NCI-H2171 (cell line): ENCODE data around the gene FRY.
"Not testable (repeated sequence)": the region's sequence is repeated elsewhere in the genome, so short reads cannot be mapped to it uniquely, and the experiment has no call there.

Source experiments
- DNase-seq: peaks from one replicate; lab custom pipeline; 2025; lab: John Stamatoyannopoulos, UW

Gene FRY

GRCh38 chr13:32031025-32031814, at the start of gene FRY:
Gene FRY (plus strand): TSS chr13:32031774. CDS start chr13:32031796, 22 bp downstream.
- DNase-seq = no peak

DNA sequence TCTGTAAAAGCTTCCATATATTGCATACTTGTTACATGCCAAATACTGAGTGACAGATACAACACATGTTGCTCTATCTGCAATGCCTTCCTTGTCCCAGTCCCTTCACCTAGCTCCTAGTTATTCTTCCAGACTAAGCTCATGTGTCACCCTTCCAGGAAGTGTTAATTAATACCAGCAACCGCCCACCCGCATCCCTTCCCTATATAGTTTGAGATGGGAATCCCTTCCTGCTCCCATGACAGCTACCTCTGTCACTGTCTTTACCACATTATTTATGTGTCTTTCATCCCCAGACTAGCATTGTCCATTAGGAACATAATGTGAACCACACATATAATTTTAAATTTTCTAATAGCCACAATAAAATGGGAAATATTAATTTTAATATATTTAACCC, 49.5 kb upstream of the FRY start:
- no peak for DNase-seq

DNA sequence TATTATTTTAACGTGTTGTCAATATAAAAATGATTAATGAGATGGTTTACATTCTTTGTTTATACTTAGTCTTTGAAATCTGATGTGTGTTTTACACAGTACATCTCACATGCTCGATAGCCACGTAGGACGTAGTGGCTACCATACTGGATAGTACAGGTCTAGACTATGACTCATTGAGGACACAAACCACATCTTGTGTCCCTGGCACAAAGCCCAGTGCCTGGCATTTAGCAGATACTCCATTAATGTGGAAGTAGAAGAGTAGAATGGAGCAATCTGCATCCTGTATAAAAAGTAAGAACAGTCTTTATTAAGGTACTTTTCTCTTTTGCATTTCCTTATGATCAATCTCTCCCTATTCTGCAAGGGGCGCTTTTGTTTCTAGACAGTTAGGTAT, 49.0 kb upstream of the FRY start:
- no peak for DNase-seq

DNA sequence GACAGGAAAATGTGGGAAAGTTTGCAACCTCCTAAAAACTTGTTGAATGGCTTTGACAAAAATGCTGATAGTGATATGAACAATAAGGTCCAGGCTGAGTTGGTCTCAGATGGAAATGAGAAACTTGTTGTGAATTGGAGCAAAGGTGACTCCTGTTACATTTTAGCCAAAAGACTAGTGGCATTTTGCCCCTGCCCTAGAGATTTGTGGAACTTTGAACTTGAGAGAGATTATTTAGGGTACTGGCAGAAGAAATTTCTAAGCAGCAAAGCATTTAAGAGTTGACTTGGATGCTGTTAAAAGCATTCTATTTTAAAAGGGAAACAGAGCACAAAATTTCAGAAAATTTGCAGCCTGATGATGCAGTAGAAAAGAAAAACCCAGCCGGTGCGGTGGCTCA, 47.9 kb upstream of the FRY start:
- not testable (repeated sequence) for DNase-seq

GRCh38 chr13:31984388-31984787, 47.2 kb upstream of the FRY start:
- not testable (repeated sequence) for DNase-seq

- no peak for DNase-seq
Observed at GRCh38 chr13:31986676-31987470, 44.7 kb upstream of the FRY start.

GRCh38 chr13:31987535-31988170, 43.9 kb upstream of the FRY start:
- no peak for DNase-seq

DNA sequence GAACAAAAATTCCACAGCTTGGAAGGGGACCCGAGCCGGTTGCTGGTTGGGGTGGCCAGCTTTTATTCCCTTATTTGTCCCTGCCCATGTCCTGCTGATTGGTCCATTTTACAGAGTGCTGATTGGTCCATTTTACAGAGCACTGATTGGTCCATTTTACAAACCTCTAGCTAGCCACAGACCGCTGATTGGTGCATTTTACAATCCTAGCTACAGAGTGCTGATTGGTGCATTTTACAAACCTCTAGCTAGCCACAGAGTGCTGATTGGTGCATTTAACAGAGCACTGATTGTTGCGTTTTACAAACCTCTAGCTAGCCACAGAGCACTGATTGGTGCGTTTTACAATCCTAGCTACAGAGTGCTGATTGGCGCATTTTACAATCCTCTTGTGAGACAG, 37.2 kb upstream of the FRY start:
- DNase-seq = not testable (repeated sequence)

DNA sequence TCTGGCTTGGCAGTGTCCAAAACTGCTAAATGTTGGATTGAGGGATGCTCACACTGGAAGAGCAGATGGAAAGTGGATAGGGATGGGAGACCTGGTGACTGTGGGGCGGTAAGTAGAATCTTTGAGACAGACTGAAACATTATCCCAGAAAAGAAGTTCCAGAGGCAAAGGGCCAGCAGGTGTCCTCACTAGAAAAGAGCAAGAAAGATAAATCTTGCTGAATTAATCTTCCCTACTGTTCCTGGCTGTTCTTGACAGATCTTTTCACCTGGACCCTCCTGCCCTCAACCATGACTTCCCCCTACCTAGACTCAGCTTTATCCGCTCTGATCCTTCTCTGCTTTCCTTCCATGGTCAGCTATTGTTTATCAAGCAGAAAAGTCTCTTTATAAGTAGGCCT, 35.0 kb upstream of the FRY start:
- no peak for DNase-seq

DNA sequence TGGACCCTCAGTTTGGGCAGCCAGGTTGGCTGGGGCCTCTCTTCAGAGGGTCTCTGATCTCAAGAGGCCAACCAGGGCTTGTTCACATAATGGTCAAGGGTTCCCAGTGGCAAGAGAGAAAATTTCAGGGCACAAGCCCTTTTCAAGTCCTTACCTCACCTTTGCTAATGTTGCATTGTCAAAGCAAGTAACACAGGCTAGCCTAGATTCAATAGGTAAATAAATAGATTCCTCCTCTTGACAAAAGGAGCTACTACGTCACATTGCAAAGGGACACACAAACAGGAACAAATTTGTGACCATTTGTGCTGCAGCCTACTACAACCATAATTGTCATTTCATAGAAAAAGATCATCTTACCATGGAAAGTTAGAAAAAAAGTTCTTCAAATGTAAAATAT, 33.9 kb upstream of the FRY start:
- DNase-seq = no peak

- no peak for DNase-seq
Observed at GRCh38 chr13:31998131-31998530, 33.4 kb upstream of the FRY start.

DNA sequence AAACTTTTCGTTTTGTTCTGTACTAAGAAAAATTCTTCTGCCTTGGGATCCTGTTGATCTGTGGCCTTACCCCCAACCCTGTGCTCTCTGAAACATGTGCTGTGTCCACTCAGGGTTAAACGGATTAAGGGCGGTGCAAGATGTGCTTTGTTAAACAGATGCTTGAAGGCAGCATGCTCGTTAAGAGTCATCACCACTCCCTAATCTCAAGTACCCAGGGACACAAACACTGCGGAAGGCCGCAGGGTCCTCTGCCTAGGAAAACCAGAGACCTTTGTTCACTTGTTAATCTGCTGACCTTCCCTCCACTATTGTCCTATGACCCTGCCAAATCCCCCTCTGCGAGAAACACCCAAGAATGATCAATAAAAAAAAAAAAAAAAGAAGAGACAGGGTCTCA, 30.8 kb upstream of the FRY start:
- DNase-seq = not testable (repeated sequence)

GRCh38 chr13:32001154-32001768, 30.3 kb upstream of the FRY start:
- no peak for DNase-seq

- DNase-seq = no peak
Observed at GRCh38 chr13:32001769-32002168, 29.8 kb upstream of the FRY start.

DNA sequence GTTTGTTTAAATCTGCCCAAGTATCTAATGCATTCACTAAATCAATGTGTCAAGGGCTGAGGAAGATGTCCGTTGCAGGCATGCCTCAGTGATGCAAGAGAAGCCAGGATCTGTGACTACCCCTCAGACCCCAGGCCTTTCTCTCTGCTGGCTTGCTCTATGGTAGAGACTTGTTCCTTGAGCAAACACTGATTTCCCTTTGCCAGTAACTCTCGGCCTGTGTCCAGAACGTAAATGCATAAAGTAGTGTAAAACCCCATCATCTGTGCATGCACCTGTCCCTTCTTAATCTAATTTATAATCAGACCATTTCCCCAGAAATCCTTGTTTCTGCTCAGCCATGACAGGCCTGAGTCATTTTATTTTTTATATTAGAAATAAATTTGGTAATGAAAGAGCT, 28.7 kb upstream of the FRY start:
- DNase-seq = no peak

DNA sequence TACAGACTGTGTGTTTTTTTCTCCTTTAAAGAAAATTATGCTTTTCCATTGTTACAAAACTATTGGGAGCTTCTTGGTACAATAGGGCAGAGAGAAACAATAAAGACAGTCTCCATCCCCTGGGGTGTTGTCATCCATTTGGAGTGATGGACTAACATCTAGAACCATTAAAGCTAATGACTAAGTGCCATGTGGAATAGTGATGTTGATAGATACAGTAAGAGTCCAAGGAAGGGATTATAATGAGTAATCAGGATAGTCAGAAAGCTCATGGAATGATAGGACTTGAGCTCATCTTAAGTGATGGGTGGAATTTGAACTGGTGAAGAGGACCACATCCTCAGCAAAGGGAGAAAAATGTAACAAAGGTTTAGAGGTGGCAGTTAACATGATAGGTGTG, 24.1 kb upstream of the FRY start:
- DNase-seq = no peak

DNA sequence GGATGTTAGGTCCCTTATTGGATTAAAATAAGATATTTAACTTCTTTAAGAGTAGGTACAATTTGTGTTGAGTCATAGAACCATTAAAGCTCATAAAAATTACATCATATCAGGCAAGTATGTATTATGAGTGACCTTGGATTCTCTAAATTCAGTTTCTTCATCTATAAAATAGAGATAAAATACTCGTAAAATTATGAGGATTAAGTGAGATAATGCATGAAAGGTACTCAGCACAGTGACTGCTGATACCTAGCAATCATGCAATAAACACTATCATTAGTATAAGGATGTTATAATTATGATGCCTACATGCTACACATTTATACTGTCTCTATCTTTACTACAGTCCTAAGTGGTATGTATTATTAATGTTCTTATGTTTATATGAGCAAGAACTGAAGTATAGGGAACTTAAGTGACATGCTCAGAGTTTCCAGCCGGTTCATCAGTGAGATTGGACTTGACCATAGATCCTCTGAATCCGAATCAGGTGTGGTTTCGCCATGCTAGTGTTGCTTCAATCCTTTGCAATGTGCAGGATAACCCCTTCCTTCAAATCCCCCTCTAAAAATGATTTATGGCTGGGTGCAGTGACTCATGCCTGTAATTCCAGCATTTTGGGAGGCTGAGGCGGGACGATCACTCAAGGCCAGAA, 22.9 kb upstream of the FRY start:
- DNase-seq = no peak

DNA sequence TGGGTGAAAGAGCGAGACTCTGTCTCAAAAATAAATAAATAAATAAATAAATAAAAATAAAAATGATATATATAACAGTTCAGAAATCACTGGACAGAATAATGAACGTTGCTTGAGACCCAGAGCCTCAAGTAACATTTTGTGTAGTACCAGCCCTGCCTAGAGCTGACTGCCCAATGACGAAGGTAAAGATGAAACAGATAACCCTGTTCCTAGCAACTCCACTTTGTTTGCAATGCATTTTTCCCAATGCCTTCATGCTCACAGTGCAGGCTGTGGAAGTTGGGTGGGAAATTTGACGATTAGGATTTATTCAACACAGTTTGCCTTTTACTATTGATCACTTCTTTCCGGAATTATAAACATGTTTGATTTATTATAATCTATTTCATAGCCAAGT, 22.2 kb upstream of the FRY start:
- no peak for DNase-seq

DNA sequence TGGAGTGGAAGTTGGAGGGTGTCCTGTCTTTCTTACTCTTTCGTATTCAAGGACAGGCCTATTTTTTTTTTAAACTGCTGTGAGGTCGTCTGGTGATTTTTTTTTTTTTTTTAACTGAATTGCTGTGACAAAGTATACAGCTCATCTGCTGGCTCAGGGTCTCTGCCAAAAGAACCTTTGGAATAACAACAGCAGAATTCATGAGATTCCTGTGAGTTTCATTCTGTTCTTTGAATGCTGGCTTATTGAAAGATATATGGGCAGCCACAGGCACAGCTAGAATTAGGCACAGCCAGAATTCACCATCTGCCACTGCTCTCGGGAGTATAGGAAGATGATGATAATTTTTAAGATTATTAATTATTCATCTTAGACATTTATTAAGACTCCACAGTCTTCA, 21.4 kb upstream of the FRY start:
- peak; percentile 8 for DNase-seq

DNA sequence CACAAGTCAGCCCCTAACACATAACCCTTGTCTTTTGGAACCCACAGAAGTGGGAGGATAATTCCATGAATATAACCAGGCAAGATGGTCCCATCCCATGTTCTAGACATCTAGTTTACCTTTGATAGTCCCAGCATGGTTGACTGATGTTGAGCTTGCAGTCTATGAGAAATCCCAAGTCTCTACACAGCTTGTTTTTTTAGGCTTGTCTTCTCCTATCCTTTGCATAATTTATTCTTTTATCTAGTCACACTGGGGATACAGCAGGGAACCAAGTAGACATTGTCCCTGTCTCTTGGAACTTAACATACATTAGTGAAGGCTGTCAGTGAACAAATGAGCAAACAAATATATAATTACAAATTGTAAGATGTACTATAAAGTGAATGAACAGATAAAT, 19.6 kb upstream of the FRY start:
- no peak for DNase-seq

DNA sequence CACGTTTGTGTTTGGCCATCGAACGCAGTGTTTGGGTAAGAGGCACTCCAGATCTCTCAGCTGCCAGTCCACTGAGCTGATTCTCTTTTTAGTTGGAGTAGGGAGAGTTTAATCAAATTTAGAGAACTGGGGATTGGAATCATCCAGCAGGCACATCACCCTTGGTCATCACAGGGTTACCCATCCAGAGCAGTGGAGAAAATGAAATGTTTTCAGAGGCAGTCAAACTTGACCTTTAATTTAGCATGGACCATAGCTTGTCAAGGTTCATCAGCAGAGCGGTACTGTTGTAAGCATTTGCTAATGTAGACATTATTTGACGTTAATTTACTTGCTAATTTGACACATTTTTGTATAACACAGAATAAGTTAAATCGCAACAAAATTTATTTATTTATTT, 18.4 kb upstream of the FRY start:
- DNase-seq = no peak

DNA sequence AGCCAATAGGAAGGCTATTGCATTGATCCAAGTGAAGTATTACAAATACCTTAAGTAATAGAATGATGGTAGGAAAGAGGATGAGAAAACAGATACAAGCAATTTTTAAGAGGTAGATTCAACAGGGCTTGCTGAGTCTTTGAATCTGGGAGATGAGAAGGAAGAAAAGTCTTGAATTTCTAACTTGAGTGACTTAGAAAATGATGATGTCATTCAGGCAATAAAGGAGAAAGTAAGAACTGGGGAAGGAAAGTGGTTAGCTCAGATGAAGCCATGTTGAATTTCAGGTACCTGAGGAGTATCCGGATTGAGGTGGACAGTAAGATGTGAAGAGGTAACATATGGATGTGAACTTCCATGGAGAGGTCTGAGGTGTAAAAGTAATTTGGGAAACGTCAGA, 15.5 kb upstream of the FRY start:
- DNase-seq = no peak
